Panc1 (cell line): ENCODE data around the gene PUSL1. TPM values are rescaled to one million over a fixed set of nuclear protein-coding genes. Genes with fewer than 3 reads are reported as not detected.

Source experiments
- microRNA-seq: library from miRNA; unstranded; fragments of <30 nt; microRNA quantifications from one replicate; pipeline ENCODE4 v1.1.0, GENCODE V29; 2020; ENCODE audit not compliant: unreplicated experiment
- total RNA-seq: library from RNA; stranded (reverse); gene quantifications from one replicate; pipeline ENCODE4 v1.2.1, GENCODE V29; 2021; ENCODE audit not compliant: unreplicated experiment

The PUSL1 gene
- total RNA-seq, 1 experiment from 2014 or later: 46.9 TPM

Small RNAs within 50 kb of the gene (microRNA-seq; reads per million reads assigned to microRNA genes)
- not detected for gene MIR6726
- gene MIR6727: not detected
- not detected for gene MIR6808

Other genes starting within 250 kb of the PUSL1 start
- 0.08 TPM for gene RNF223, start 234.3 kb upstream of the PUSL1 start, total RNA-seq
- gene C1orf159, start 192.5 kb upstream of the PUSL1 start, total RNA-seq: 28.8 TPM
- not detected for gene TTLL10, start 134.7 kb upstream of the PUSL1 start, total RNA-seq
- 4.3 TPM for gene TNFRSF18, start 102.0 kb upstream of the PUSL1 start, total RNA-seq
- gene TNFRSF4, start 94.4 kb upstream of the PUSL1 start, total RNA-seq: 0.62 TPM
- 335 TPM for gene SDF4, start 76.6 kb upstream of the PUSL1 start, total RNA-seq
- 46.4 TPM for gene B3GALT6, start 76.4 kb upstream of the PUSL1 start, total RNA-seq
- 41.4 TPM for gene C1QTNF12, start 61.9 kb upstream of the PUSL1 start, total RNA-seq
- gene UBE2J2, start 34.7 kb upstream of the PUSL1 start, total RNA-seq: 101 TPM
- gene SCNN1D, start 28.2 kb upstream of the PUSL1 start, total RNA-seq: 9.8 TPM
- gene ACAP3, start 667 bp upstream of the PUSL1 start, total RNA-seq: 30.7 TPM
- gene INTS11, start 16.1 kb downstream of the PUSL1 start, total RNA-seq: 114 TPM
- gene CPTP, start 16.2 kb downstream of the PUSL1 start, total RNA-seq: 52.2 TPM
- 0.31 TPM for gene TAS1R3, start 22.7 kb downstream of the PUSL1 start, total RNA-seq
- gene DVL1, start 40.8 kb downstream of the PUSL1 start, total RNA-seq: 144 TPM
- 96.0 TPM for gene MXRA8, start 50.0 kb downstream of the PUSL1 start, total RNA-seq
- 335 TPM for gene AURKAIP1, start 66.6 kb downstream of the PUSL1 start, total RNA-seq
- gene CCNL2, start 90.7 kb downstream of the PUSL1 start, total RNA-seq: 297 TPM
- gene MRPL20, start 98.7 kb downstream of the PUSL1 start, total RNA-seq: 196 TPM
- 1.9 TPM for gene ANKRD65, start 112.7 kb downstream of the PUSL1 start, total RNA-seq
- 858 TPM for gene VWA1, start 127.1 kb downstream of the PUSL1 start, total RNA-seq
- 10.6 TPM for gene ATAD3C, start 141.1 kb downstream of the PUSL1 start, total RNA-seq
- gene ATAD3B, start 163.2 kb downstream of the PUSL1 start, total RNA-seq: 104 TPM
- 57.5 TPM for gene ATAD3A, start 203.6 kb downstream of the PUSL1 start, total RNA-seq
- gene TMEM240, start 232.0 kb downstream of the PUSL1 start, total RNA-seq: 4.1 TPM